IPS-20b (cell line): ENCODE measurements around the gene CYSRT1.

Source experiments
- H3K27ac ChIP-seq: one replicate; pipeline ENCODE4 v1.5.1; 2013; ENCODE audit warnings: low read length
- H3K27me3 ChIP-seq: 2 replicates; pipeline ENCODE4 v1.6.1; 2013; ENCODE audit warnings: mild to moderate bottlenecking, low read length, inconsistent platforms; ENCODE audit not compliant: insufficient read depth
- H3K36me3 ChIP-seq: 2 replicates; pipeline ENCODE4 v1.6.1; 2013; ENCODE audit warnings: low read depth, mild to moderate bottlenecking, inconsistent platforms, low read length, moderate library complexity; ENCODE audit not compliant: insufficient read depth
- H3K4me1 ChIP-seq: 2 replicates; pipeline ENCODE4 v1.6.1; 2013; ENCODE audit warnings: mild to moderate bottlenecking, control low read depth, inconsistent platforms, low read length, moderate library complexity; ENCODE audit not compliant: insufficient read depth
- H3K4me3 ChIP-seq: 2 replicates; pipeline ENCODE4 v1.5.1; 2013; ENCODE audit warnings: mild to moderate bottlenecking, low read length, inconsistent platforms
- H3K9ac ChIP-seq: 2 replicates; pipeline ENCODE4 v1.6.1; 2013; ENCODE audit warnings: low read depth, mild to moderate bottlenecking, inconsistent platforms, low read length, moderate library complexity
- H3K9me3 ChIP-seq: 2 replicates; pipeline ENCODE4 v1.6.1; 2013; ENCODE audit warnings: mild to moderate bottlenecking, low read depth, low read length, inconsistent platforms; ENCODE audit not compliant: insufficient read depth

Gene CYSRT1

DNA sequence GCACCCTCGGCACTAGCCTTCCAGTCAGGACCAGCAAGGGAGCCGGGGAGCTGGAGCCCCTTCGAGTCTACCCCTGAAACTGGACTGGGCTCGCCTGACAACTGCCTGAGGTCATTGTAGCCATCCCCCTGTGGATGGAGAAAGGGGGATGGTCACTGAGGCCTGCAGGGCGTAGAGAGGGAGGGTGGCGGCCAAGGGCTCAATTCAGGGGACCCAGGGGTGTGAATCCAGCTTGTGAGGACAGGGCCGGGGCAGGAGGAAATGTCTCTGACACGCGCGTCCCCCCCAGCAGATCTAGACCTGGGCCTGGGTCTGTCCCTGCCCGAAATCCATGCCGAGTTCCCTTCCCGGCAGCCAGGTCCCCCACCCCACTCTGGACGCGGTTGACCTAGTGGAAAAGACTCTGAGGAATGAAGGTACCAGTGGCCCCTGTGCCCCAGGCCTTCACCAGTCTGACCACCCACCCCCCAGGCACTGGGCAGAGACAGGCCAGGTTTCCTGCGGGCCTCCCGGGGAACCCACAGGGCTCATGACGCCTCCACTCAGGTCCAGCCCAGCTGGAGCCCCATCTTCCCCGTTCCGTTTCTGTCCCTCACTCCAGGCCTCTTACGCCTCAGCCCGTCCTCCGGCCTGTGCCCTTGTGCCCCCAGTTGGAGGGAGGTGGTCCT lies 6.5 kb downstream of the CYSRT1 start:
- Histone ChIP-seq H3K27me3 (no peaks in the 10 kb centered on the region), H3K9me3 (no peaks in the 10 kb centered on the region), H3K36me3 (no peaks in the 10 kb centered on the region), H3K27ac (no peak overlapping the region), H3K4me1 (no peaks in the 10 kb centered on the region), H3K9ac (no peak overlapping the region), H3K4me3 (no peak overlapping the region)

DNA sequence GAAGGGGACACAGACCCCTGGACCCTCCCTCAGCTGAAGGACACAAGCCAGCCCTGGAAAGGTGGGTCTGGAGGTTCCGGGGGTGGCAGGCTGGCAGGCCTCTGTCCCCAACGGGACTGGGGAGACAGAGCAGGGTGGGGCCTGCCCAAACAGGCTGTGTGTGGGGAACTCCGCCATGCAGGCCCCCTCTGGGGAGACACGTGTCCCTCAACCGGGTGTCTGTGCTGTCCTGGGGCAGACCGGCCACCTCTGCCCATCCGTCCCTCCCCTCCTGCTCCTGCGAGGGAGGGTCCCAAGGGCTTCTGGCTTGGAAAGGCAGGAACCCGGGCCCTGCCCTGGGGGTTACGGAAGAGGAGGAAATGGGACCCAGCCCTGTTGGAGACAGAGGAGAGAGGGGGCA lies 7.1 kb downstream of the CYSRT1 start:
- Histone ChIP-seq H3K9me3 (no peaks in the 10 kb centered on the region), H3K4me1 (peaks cover 4% of the 10 kb centered on the region; the same call in 1 of the 2 replicates), H3K9ac (no peak overlapping the region), H3K27ac (no peak overlapping the region), H3K36me3 (no peaks in the 10 kb centered on the region), H3K27me3 (no peaks in the 10 kb centered on the region), H3K4me3 (no peak overlapping the region)

DNA sequence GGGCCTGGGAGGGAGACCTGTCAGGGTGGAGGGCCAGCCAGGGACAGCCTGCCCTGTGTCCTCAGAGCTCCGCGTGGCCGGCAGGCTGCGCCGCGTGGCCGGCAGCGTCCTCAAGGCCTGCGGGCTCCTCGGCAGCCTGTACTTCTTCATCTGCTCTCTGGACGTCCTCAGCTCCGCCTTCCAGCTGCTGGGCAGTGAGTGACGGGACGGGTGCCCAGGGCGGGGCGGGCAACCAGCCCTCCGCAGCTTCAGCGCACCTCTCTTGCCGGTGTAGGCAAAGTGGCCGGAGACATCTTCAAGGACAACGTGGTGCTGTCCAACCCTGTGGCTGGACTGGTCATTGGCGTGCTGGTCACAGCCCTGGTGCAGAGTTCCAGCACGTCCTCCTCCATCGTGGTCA lies 7.5 kb downstream of the CYSRT1 start:
- peaks cover 5% of the 10 kb centered on the region; the same call in 1 of the 2 replicates for H3K4me1 ChIP-seq
- no peaks in the 10 kb centered on the region for H3K36me3 ChIP-seq

DNA sequence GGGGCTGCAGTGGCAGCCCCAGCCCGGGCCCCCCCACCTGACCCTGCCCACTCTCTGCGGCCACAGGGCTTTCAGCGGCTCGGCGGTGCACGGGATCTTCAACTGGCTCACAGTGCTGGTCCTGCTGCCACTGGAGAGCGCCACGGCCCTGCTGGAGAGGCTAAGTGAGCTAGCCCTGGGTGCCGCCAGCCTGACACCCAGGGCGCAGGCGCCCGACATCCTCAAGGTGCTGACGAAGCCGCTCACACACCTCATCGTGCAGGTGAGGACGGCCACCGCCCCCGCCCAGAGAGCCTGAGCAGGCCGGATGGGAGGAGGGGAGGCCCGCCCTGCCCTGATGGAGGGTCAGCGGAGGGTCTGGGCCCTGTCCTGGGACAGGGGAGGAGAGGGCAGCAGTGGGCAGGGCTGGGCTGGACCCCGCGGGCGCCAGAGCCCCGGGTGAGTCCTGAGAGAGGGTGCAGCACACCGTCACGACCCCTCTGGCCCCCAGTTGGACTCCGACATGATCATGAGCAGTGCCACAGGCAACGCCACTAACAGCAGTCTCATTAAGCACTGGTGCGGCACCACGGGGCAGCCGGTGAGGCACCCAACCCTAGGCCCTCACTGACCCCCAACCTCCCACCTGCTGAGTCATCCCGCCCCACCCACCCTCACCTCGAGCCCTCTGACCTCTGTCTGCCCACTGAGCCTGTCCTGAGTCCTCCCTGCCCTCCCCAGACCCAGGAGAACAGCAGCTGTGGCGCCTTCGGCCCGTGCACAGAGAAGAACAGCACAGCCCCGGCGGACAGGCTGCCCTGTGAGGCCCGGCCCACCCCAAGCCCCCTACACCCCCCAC lies 8.4 kb downstream of the CYSRT1 start:
- H3K27ac ChIP-seq = no peak overlapping the region
- H3K9ac ChIP-seq = no peak overlapping the region
- H3K4me1 ChIP-seq = peaks cover 5% of the 10 kb centered on the region; the same call in 1 of the 2 replicates
- H3K9me3 ChIP-seq = no peaks in the 10 kb centered on the region
- H3K27me3 ChIP-seq = no peaks in the 10 kb centered on the region
- H3K4me3 ChIP-seq = no peak overlapping the region
- H3K36me3 ChIP-seq = no peaks in the 10 kb centered on the region

More for the DNA sequence above, 7.5 kb downstream of the CYSRT1 start:
- H3K27ac ChIP-seq = no peak overlapping the region
- H3K9me3 ChIP-seq = no peaks in the 10 kb centered on the region
- no peak overlapping the region for H3K9ac ChIP-seq
- H3K4me3 ChIP-seq = no peak overlapping the region
- H3K27me3 ChIP-seq = no peaks in the 10 kb centered on the region

DNA sequence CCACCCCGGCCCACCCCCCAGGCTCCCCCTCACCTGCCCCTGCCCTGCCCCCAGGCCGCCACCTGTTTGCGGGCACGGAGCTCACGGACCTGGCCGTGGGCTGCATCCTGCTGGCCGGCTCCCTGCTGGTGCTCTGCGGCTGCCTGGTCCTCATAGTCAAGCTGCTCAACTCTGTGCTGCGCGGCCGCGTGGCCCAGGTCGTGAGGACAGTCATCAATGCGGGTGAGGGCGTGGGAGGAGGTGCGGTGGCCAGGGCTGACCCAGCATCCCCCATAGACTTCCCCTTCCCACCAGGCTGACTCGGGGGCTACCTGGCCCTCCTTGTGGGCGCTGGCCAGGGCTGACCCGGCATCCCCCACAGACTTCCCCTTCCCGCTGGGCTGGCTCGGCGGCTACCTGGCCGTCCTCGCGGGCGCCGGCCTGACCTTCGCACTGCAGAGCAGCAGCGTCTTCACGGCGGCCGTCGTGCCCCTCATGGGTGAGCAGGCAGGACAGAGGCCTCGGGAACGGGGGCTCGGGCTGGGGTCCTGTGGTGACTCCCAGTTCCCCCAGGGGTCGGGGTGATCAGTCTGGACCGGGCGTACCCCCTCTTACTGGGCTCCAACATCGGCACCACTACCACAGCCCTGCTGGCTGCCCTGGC lies 9.2 kb downstream of the CYSRT1 start:
- no peaks in the 10 kb centered on the region for H3K9me3 ChIP-seq
- no peak overlapping the region for H3K9ac ChIP-seq
- no peak overlapping the region for H3K27ac ChIP-seq
- no peaks in the 10 kb centered on the region for H3K36me3 ChIP-seq
- no peaks in the 10 kb centered on the region for H3K27me3 ChIP-seq
- H3K4me3 ChIP-seq = no peak overlapping the region
- H3K4me1 ChIP-seq = peaks cover 5% of the 10 kb centered on the region; the same call in 1 of the 2 replicates

DNA sequence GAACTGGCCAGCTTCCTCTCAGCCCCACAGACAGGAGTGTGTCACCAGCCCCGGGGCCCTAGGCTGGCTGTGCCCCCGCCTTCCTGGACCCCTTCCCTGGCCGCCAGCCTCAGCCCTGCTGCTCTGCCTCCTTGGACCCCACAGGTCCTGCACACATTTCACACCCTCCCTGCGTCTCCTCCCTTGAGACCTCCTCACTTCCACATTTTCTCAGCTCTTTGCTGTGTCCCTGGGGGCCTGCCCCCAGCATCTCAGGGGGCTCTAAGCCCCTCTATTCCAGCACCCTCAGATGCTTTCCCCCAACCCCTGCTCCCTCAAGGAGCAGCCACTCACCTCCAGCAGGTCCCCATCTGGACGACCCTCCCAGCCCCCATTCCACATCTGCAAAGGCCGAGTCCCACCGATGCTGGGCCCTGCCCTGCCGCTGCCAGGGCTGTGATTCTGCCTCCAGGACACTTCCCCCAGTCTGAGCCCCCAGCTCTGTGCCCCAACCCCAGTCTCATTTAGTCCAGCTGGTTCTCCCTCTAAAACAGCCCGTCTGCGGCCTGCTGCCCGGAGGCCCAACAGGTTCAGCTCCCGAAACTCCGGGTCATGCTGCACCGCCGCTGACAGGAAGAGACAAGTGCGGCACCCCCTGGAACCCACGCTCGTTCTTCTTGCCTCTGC lies 9.9 kb downstream of the CYSRT1 start:
- H3K27ac ChIP-seq = no peak overlapping the region
- no peaks in the 10 kb centered on the region for H3K27me3 ChIP-seq
- no peaks in the 10 kb centered on the region for H3K36me3 ChIP-seq
- no peak overlapping the region for H3K4me3 ChIP-seq
- no peak overlapping the region for H3K9ac ChIP-seq
- no peaks in the 10 kb centered on the region for H3K9me3 ChIP-seq
- peaks cover 5% of the 10 kb centered on the region; the same call in 1 of the 2 replicates for H3K4me1 ChIP-seq

DNA sequence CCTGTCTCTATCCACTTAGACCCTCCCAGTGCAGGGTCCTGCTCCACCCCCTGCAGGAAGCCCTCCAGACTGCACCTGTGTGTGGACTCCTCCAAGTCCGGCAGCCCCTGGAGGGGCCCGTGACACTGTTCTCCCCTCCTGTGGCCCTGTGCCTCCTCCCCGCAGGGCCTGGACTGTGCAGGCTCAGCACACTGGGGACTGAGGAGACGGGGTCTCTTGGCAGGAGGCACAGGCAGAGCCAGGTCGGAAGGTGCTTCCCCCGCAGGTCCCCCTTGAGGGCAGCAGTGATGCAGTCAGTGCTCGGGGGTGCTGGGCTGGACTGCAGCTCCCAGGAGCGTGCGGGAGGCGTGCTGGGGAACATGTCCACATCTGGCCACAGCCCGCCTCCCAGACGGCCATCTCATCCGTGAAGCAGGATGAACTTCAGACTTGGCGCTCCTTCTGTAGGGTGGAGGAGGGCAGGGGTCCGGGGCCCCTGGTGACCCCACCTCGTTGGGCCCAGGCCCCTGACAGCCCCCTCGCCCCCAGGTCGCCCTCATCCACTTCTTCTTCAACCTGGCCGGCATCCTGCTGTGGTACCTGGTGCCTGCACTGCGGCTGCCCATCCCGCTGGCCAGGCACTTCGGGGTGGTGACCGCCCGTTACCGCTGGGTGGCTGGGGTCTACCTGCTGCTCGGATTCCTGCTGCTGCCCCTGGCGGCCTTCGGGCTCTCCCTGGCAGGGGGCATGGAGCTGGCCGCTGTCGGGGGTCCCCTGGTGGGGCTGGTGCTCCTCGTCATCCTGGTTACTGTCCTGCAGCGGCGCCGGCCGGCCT lies 10.7 kb downstream of the CYSRT1 start:
- Histone ChIP-seq H3K4me3 (no peak overlapping the region), H3K36me3 (no peaks in the 10 kb centered on the region), H3K27ac (no peak overlapping the region), H3K9me3 (no peaks in the 10 kb centered on the region), H3K27me3 (no peaks in the 10 kb centered on the region), H3K9ac (no peak overlapping the region), H3K4me1 (peaks cover 5% of the 10 kb centered on the region; the same call in 1 of the 2 replicates)

DNA sequence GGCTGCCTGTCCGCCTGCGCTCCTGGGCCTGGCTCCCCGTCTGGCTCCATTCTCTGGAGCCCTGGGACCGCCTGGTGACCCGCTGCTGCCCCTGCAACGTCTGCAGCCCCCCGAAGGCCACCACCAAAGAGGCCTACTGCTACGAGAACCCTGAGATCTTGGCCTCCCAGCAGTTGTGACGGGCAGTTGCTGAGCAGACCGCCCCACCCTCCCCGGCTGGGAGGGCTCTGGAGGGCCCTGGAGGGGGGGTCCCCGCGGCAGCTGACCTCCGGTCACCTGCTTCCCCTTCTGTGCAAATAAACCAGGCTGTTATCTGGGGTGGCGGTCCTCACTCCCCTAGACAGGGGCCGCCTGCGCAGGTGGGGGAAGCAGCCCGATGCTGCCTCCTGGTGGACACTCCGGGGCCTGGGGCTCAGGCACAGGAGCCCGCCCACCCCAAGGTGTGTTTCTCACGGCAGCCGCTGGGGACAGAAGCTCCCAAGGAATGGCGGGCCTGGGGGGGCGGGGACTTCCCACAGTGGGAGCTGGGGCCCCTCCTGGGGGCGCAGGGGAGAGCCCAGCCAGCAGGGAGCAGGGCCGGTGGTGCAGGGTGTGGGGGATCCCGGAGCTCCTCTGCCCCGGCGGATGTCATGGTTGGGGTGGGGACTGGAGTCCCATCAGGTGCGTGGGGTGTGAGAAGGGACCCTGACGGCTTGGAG lies 11.4 kb downstream of the CYSRT1 start:
- H3K27me3 ChIP-seq = no peaks in the 10 kb centered on the region
- H3K4me1 ChIP-seq = peaks cover 5% of the 10 kb centered on the region; the same call in 1 of the 2 replicates
- no peak overlapping the region for H3K9ac ChIP-seq
- H3K27ac ChIP-seq = no peak overlapping the region
- H3K4me3 ChIP-seq = no peak overlapping the region
- H3K36me3 ChIP-seq = no peaks in the 10 kb centered on the region
- no peaks in the 10 kb centered on the region for H3K9me3 ChIP-seq

DNA sequence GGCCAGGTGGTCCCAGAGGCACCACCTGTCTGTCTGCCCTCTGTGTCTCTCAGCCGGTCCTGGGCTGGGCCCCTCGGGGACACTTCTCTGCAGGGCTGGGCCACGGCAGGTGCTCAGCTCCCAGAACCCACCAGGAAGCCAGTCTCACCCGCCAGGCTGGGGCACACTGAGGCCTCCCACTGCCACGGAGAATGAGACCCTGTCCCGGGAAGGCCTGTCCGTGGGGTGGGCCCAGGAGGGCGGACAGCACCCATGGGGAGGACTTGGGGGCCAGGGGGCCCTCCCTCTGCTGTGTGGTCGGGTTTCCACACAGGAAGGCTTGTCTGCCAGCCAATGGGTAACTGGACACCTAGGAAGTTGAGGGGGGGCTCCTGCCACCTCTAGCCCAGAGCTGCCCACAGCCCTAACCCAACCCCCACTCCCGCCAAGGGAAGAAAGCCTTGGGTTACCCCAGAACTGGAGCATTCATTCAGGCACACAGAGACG lies 12.0 kb downstream of the CYSRT1 start:
- Histone ChIP-seq H3K9me3 (no peaks in the 10 kb centered on the region), H3K4me1 (peaks cover 5% of the 10 kb centered on the region; the same call in 1 of the 2 replicates), H3K27ac (no peak overlapping the region), H3K4me3 (no peak overlapping the region), H3K9ac (no peak overlapping the region), H3K36me3 (peaks cover under 1% of the 10 kb centered on the region), H3K27me3 (no peaks in the 10 kb centered on the region)
